ENCODE data around the gene ZBTB47.

- no peak for TF ChIP-seq EZH2 (IDR thresholded peaks at IDR 0.05; ENCODE audit: low read depth)
- TF ChIP-seq, protein P1, sequence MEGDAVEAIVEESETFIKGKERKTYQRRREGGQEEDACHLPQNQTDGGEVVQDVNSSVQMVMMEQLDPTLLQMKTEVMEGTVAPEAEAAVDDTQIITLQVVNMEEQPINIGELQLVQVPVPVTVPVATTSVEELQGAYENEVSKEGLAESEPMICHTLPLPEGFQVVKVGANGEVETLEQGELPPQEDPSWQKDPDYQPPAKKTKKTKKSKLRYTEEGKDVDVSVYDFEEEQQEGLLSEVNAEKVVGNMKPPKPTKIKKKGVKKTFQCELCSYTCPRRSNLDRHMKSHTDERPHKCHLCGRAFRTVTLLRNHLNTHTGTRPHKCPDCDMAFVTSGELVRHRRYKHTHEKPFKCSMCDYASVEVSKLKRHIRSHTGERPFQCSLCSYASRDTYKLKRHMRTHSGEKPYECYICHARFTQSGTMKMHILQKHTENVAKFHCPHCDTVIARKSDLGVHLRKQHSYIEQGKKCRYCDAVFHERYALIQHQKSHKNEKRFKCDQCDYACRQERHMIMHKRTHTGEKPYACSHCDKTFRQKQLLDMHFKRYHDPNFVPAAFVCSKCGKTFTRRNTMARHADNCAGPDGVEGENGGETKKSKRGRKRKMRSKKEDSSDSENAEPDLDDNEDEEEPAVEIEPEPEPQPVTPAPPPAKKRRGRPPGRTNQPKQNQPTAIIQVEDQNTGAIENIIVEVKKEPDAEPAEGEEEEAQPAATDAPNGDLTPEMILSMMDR (conservative IDR thresholded peaks at IDR 0.05), result no peak
These were observed 8.7 kb downstream of the ZBTB47 start for GRCh38 chr3:42662037-42662812.
